Measurements from ENCODE around the gene MEOX2.

DNA sequence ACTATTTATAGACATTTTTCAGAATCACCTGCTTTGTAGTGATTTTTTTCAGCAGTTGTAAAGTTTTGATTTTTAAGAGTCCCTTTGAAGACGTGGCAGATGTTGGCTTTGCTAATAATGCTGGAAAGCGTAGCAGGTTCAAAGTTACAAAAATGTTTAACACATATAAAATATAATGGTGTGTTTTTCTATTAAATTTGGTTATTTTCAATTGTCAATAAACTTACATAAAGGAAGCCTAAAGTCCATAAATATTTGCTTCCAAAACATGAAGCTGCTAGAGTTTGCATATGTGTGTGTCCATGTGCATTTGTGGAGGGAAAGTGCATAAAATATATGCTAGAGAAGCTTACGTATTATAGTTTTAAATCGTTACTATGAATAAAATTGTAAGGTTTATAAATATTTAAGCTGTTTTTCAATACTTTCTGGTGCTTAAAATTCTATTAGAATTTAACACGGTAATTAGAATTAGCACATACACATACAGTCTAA, 3.7 kb downstream of the MEOX2 start:
- TF ChIP-seq ZKSCAN1 (IDR thresholded peaks at IDR 0.05; ENCODE audit: low read length) (no peak), ZNF33B (CRISPR knock-in tag; IDR thresholded peaks at IDR 0.05) (no peak), ZFP36 (IDR thresholded peaks at IDR 0.05; ENCODE audit: borderline replicate concordance, low read depth, low read length, partially characterized antibody) (no peak), TEAD2 (CRISPR knock-in tag; IDR thresholded peaks at IDR 0.05) (no peak), FOSL1 (CRISPR knock-in tag; IDR thresholded peaks at IDR 0.05; ENCODE audit: borderline replicate concordance) (no peak), FOXA1 (IDR thresholded peaks at IDR 0.05) (no peak), FOXA1 (CRISPR knock-in tag; IDR thresholded peaks at IDR 0.05) (no peak)
- TF ChIP-seq, protein P1, sequence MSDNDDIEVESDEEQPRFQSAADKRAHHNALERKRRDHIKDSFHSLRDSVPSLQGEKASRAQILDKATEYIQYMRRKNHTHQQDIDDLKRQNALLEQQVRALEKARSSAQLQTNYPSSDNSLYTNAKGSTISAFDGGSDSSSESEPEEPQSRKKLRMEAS (IDR thresholded peaks at IDR 0.05): no peak
